Stomach smooth muscle (tissue), 2 donors: ENCODE measurements around the gene TRIM49.
"Not testable (repeated sequence)": the region's sequence is repeated elsewhere in the genome, so short reads cannot be mapped to it uniquely, and the experiment has no call there.

ENCODE experiments used
- H3K27ac ChIP-seq: one replicate; pipeline ENCODE4 v1.7.0; 2013; ENCODE audit warnings: mild to moderate bottlenecking, low read length, inconsistent platforms
- H3K27me3 ChIP-seq, 2 donors: one replicate each; pipeline ENCODE4 v1.7.0; 2013; ENCODE audit warnings: low read length in 2 of 2; ENCODE audit not compliant: insufficient read depth in 2 of 2, control insufficient read depth in 1 of 2
- H3K36me3 ChIP-seq, 2 donors: one replicate each; pipeline ENCODE4 v1.7.0; 2013; ENCODE audit warnings: low read length in 2 of 2; ENCODE audit not compliant: control insufficient read depth in 2 of 2, insufficient read depth in 2 of 2
- H3K4me1 ChIP-seq: one replicate; pipeline ENCODE4 v1.7.0; 2013; ENCODE audit warnings: low read length; ENCODE audit not compliant: control insufficient read depth, insufficient read depth
- H3K4me3 ChIP-seq, 2 donors: one replicate each; pipeline ENCODE4 v1.7.0; 2013; ENCODE audit warnings: low read length in 2 of 2
- H3K9ac ChIP-seq, 2 donors: one replicate each; pipeline ENCODE4 v1.7.0; 2013; ENCODE audit warnings: low read length in 2 of 2, mild to moderate bottlenecking in 1 of 2
- H3K9me3 ChIP-seq, 2 donors: one replicate each; pipeline ENCODE4 v1.7.0; 2013; ENCODE audit warnings: low read length in 2 of 2; ENCODE audit not compliant: control insufficient read depth in 2 of 2
- donor health status: healthy.
- donor health status: Pancreatic carcinoma.

TRIM49 gene

GRCh38 chr11:89808475-89808874 lies at the start of gene TRIM49:
Gene TRIM49 (minus strand): TSS chr11:89808575. CDS start chr11:89804469, 4,106 bp downstream.
- H3K9ac ChIP-seq, H3K4me1 ChIP-seq, H3K27ac ChIP-seq, H3K4me3 ChIP-seq, H3K27me3 ChIP-seq, H3K36me3 ChIP-seq, H3K9me3 ChIP-seq: not testable (repeated sequence)

GRCh38 chr11:89826694-89827093 lies 18.3 kb upstream of the TRIM49 start:
- H3K9ac ChIP-seq, H3K36me3 ChIP-seq, H3K4me1 ChIP-seq, H3K27me3 ChIP-seq, H3K27ac ChIP-seq, H3K4me3 ChIP-seq, H3K9me3 ChIP-seq: not testable (repeated sequence)

GRCh38 chr11:89820008-89820407 lies 11.6 kb upstream of the TRIM49 start:
- H3K27ac ChIP-seq, H3K4me1 ChIP-seq, H3K9ac ChIP-seq, H3K27me3 ChIP-seq, H3K4me3 ChIP-seq, H3K9me3 ChIP-seq, H3K36me3 ChIP-seq: not testable (repeated sequence)

- H3K36me3 ChIP-seq, H3K9me3 ChIP-seq, H3K27ac ChIP-seq, H3K4me3 ChIP-seq, H3K4me1 ChIP-seq, H3K27me3 ChIP-seq, H3K9ac ChIP-seq: not testable (repeated sequence)
These were observed 5.2 kb upstream of the TRIM49 start for GRCh38 chr11:89813535-89813934.

GRCh38 chr11:89787506-89788063 lies 20.8 kb downstream of the TRIM49 start:
- H3K9me3 ChIP-seq, H3K27me3 ChIP-seq, H3K27ac ChIP-seq, H3K4me3 ChIP-seq, H3K9ac ChIP-seq, H3K4me1 ChIP-seq, H3K36me3 ChIP-seq: not testable (repeated sequence)

GRCh38 chr11:89785726-89786125 lies 22.6 kb downstream of the TRIM49 start:
- not testable (repeated sequence) for H3K27ac ChIP-seq, H3K36me3 ChIP-seq, H3K9ac ChIP-seq, H3K9me3 ChIP-seq, H3K4me3 ChIP-seq, H3K4me1 ChIP-seq, H3K27me3 ChIP-seq

- not testable (repeated sequence) for H3K36me3 ChIP-seq, H3K27me3 ChIP-seq, H3K4me3 ChIP-seq, H3K4me1 ChIP-seq, H3K9ac ChIP-seq, H3K9me3 ChIP-seq, H3K27ac ChIP-seq
These were observed 57.6 kb downstream of the TRIM49 start for GRCh38 chr11:89750822-89751221.
